ENCODE results near the gene CDT1. TPM values are rescaled to one million over a fixed set of nuclear protein-coding genes. Genes with fewer than 3 reads are reported as not detected.
"Not testable (repeated sequence)": the region's sequence is repeated elsewhere in the genome, so short reads cannot be mapped to it uniquely, and the experiment has no call there.

Gene CDT1
- total RNA-seq, 1 experiment from 2014 or later = 16.6 TPM

DNA sequence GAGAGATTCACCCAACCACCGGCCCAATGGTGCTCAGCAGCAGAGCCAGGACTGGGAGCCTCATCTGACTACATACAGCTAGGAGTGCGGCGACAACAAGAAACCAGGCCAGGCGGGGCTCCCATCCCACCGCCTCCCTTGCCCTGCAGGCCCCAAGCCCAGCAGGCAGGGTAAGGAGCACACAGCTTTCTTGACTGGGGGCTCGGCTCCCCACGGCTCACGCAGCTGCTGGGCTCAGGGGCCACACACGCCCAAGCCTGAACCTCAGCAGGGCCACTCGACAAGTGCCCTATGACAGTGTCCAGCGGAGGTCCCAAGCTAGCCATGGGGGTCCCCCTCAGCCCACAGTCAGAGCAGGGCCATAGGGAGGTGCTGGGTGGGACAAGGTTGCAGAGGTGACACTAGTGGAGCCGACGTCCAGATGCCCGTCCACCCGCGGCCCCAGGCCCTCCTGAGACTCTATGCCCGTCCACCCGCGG, 32.3 kb upstream of the CDT1 start:
- H3K9me3 Mint-ChIP-seq (ENCODE audit: unreplicated experiment) = no peaks in the 10 kb centered on the region
- peaks cover 13% of the 10 kb centered on the region for H3K36me3 Mint-ChIP-seq (ENCODE audit: insufficient read depth, unreplicated experiment)
- BruUV-seq (replicated peaks) = no TSS peak
- peaks cover 35% of the 10 kb centered on the region for H3K4me1 Mint-ChIP-seq (ENCODE audit: insufficient read depth, unreplicated experiment)
- no peaks in the 10 kb centered on the region for H3K27me3 Mint-ChIP-seq (ENCODE audit: insufficient read depth, unreplicated experiment)
- peak overlapping the region; percentile 57 for H3K4me3 Mint-ChIP-seq (ENCODE audit: unreplicated experiment)
- intact Hi-C loops (cut with micrococcal nuclease) = no loop called here
- POLR2A ChIA-PET = interaction anchor here (0.6 to 4.7 kb wide), 7 partner anchors 10 to 545 kb away, joined by 3 to 57 read pairs (median 4); partner anchors contain the start of genes APRT, GALNS, PIEZO1 and TRAPPC2L
- TF ChIP-seq, protein P1, sequence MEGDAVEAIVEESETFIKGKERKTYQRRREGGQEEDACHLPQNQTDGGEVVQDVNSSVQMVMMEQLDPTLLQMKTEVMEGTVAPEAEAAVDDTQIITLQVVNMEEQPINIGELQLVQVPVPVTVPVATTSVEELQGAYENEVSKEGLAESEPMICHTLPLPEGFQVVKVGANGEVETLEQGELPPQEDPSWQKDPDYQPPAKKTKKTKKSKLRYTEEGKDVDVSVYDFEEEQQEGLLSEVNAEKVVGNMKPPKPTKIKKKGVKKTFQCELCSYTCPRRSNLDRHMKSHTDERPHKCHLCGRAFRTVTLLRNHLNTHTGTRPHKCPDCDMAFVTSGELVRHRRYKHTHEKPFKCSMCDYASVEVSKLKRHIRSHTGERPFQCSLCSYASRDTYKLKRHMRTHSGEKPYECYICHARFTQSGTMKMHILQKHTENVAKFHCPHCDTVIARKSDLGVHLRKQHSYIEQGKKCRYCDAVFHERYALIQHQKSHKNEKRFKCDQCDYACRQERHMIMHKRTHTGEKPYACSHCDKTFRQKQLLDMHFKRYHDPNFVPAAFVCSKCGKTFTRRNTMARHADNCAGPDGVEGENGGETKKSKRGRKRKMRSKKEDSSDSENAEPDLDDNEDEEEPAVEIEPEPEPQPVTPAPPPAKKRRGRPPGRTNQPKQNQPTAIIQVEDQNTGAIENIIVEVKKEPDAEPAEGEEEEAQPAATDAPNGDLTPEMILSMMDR (IDR thresholded peaks at IDR 0.05; ENCODE audit: unreplicated experiment) = no peak
- CTCF ChIA-PET = interaction anchor here (1.4 to 4.2 kb wide), 2 partner anchors 9 to 34 kb away, joined by 10 to 19 read pairs; no protein-coding TSS in a partner anchor
- no peak for DNase-seq (ENCODE audit: unreplicated experiment)
- H3K27ac Mint-ChIP-seq (ENCODE audit: low read depth, unreplicated experiment) = peak overlapping the region; percentile 61

DNA sequence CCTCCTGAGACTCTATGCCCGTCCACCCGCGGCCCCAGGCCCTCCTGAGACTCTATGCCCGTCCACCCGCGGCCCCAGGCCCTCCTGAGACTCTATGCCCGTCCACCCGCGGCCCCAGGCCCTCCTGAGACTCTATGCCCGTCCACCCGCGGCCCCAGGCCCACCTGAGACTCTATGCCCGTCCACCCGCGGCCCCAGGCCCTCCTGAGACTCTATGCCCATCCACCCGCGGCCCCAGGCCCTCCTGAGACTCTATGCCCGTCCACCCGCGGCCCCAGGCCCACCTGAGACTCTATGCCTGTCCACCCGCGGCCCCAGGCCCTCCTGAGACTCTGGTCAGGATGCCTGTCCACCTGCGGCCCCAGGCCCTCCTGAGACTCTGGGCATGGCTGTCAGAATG, 31.8 kb upstream of the CDT1 start:
- H3K4me3 Mint-ChIP-seq (ENCODE audit: unreplicated experiment); DNase-seq (ENCODE audit: unreplicated experiment); H3K9me3 Mint-ChIP-seq (ENCODE audit: unreplicated experiment); BruUV-seq (replicated peaks); intact Hi-C loops (cut with micrococcal nuclease); H3K27ac Mint-ChIP-seq (ENCODE audit: low read depth, unreplicated experiment); H3K27me3 Mint-ChIP-seq (ENCODE audit: insufficient read depth, unreplicated experiment): not testable (repeated sequence)
- H3K4me1 Mint-ChIP-seq (ENCODE audit: insufficient read depth, unreplicated experiment) = peaks cover 38% of the 10 kb centered on the region
- POLR2A ChIA-PET = interaction anchor here (0.6 to 4.7 kb wide), 3 partner anchors 10 to 544 kb away, joined by 3 to 57 read pairs (median 3); no protein-coding TSS in a partner anchor
- peaks cover 17% of the 10 kb centered on the region for H3K36me3 Mint-ChIP-seq (ENCODE audit: insufficient read depth, unreplicated experiment)
- CTCF ChIA-PET = interaction anchor here (1.4 to 4.2 kb wide), 2 partner anchors 9 to 35 kb away, joined by 10 to 19 read pairs; no protein-coding TSS in a partner anchor

DNA sequence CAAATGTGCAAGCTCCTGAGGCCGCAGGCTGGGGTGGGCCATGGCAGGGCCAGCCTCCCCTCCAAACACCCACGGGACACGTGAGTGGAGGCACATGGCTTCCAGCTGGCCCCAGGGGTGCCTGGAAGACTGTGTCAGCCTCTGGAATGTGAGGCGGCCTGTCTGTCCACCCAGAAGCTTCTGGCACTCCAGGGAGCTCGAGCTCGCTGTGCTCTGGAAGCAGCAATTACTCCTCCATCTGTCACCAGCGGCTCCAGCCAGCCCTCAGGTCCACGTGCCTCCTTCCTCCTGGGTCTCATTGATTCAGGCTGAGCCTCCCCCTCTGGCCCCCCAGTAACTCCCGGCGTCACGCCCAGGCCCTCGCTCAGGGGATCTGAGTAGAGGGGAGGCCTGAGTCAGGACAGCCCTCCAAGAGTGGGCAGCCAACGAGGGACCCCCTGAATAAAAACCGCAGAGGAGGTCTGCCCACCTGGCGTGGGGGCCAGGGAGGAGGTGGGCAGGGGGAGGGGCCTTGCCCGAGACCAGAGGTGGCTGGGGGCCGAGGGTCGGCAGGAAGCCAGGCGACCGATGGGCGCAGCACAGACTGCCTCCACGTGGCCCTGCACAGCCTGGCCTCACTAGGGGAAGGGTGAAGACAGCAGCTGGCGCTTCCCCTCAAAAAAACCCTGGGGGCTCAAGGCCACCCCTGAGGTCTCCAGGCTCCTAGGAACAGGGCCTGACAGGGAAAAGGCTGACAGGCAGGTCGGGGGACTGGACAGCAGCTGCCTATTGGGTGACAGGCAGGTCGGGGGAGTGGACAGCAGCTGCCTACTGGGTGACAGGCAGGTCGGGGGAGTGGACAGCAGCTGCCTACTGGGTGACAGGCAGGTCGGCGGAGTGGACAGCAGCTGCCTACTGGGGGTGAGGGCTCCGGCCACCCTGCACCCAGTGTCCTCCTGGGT, 30.4 kb upstream of the CDT1 start:
- DNase-seq (ENCODE audit: unreplicated experiment) = no peak
- H3K36me3 Mint-ChIP-seq (ENCODE audit: insufficient read depth, unreplicated experiment) = peaks cover 22% of the 10 kb centered on the region
- peaks cover 30% of the 10 kb centered on the region for H3K4me1 Mint-ChIP-seq (ENCODE audit: insufficient read depth, unreplicated experiment)
- no TSS peak for BruUV-seq (replicated peaks)
- H3K27me3 Mint-ChIP-seq (ENCODE audit: insufficient read depth, unreplicated experiment) = no peaks in the 10 kb centered on the region
- POLR2A ChIA-PET = interaction anchor here (0.6 to 4.7 kb wide), 2 partner anchors 8 kb away, joined by 4 to 57 read pairs; no protein-coding TSS in a partner anchor
- CTCF ChIA-PET = interaction anchor here (0.7 to 4.2 kb wide), 4 partner anchors 9 to 779 kb away, joined by 3 to 19 read pairs (median 4); no protein-coding TSS in a partner anchor
- no peak overlapping the region for H3K4me3 Mint-ChIP-seq (ENCODE audit: unreplicated experiment)
- intact Hi-C loops (cut with micrococcal nuclease) = no loop called here
- H3K27ac Mint-ChIP-seq (ENCODE audit: low read depth, unreplicated experiment) = no peak overlapping the region
- H3K9me3 Mint-ChIP-seq (ENCODE audit: unreplicated experiment) = no peaks in the 10 kb centered on the region
- TF ChIP-seq, protein P1 (IDR thresholded peaks at IDR 0.05; ENCODE audit: unreplicated experiment) = no peak

DNA sequence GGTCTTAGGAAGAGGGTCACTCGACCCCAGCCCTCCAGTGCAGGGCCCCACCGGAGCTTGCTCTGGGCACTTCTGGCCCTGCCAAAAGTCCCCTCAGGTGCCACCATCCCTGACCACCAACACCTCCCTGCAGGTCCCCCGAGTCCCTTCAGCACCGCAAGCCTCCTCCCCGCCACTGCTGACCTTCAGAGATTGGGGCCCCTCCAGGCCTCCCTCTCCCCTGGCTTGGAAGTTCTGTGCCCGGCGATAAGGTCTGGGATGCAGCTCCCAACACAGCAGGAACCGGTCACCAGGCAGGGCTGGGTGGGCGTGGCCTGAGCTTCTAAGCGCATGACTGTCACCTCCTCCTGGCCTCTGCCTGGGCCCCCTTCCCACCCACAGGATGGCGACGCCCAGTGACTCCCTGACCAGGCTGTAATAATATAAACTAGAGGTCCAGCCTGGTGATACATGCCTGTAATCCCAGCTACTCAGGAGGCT, 29.7 kb upstream of the CDT1 start:
- no peaks in the 10 kb centered on the region for H3K27me3 Mint-ChIP-seq (ENCODE audit: insufficient read depth, unreplicated experiment)
- TF ChIP-seq, protein P1 (IDR thresholded peaks at IDR 0.05; ENCODE audit: unreplicated experiment) = no peak
- DNase-seq (ENCODE audit: unreplicated experiment) = no peak
- no peak overlapping the region for H3K4me3 Mint-ChIP-seq (ENCODE audit: unreplicated experiment)
- H3K36me3 Mint-ChIP-seq (ENCODE audit: insufficient read depth, unreplicated experiment) = peaks cover 22% of the 10 kb centered on the region
- CTCF ChIA-PET = interaction anchor here (0.7 to 4.2 kb wide), 3 partner anchors 8 to 779 kb away, joined by 3 to 19 read pairs (median 3); no protein-coding TSS in a partner anchor
- no peak overlapping the region for H3K27ac Mint-ChIP-seq (ENCODE audit: low read depth, unreplicated experiment)
- peaks cover 30% of the 10 kb centered on the region for H3K4me1 Mint-ChIP-seq (ENCODE audit: insufficient read depth, unreplicated experiment)
- POLR2A ChIA-PET = interaction anchor here (4.7 kb wide), 1 partner anchor 8 kb away, joined by 57 read pairs; no protein-coding TSS in a partner anchor
- H3K9me3 Mint-ChIP-seq (ENCODE audit: unreplicated experiment) = no peaks in the 10 kb centered on the region
- no TSS peak for BruUV-seq (replicated peaks)
- intact Hi-C loops (cut with micrococcal nuclease) = no loop called here

Measured in MCF 10A (cell line).